ENCODE results near the gene LRMDA. TPM values are rescaled to one million over a fixed set of nuclear protein-coding genes. Genes with fewer than 3 reads are reported as not detected.

Gene LRMDA
- total RNA-seq, 1 donor from 2014 or later: not detected

GRCh38 chr10:75905490-75905889, 474.1 kb downstream of the LRMDA start:
- no peaks in the 10 kb centered on the region for H3K9me3 Mint-ChIP-seq
- H3K36me3 Mint-ChIP-seq (ENCODE audit: low read depth): no peaks in the 10 kb centered on the region
- no peak overlapping the region for H3K27ac Mint-ChIP-seq
- intact Hi-C loops (cut with micrococcal nuclease): no loop called here
- H3K27me3 Mint-ChIP-seq (ENCODE audit: low read depth): peaks cover 14% of the 10 kb centered on the region
- no peak overlapping the region for H3K4me3 Mint-ChIP-seq (ENCODE audit: low read depth)
- DNase-seq (ENCODE audit: low spot score): no peak
- H3K4me1 Mint-ChIP-seq (ENCODE audit: low read depth): peaks cover 7% of the 10 kb centered on the region

- no peak overlapping the region for H3K27ac Mint-ChIP-seq
- H3K4me1 Mint-ChIP-seq (ENCODE audit: low read depth): peaks cover 2% of the 10 kb centered on the region
- no peak overlapping the region for H3K4me3 Mint-ChIP-seq (ENCODE audit: low read depth)
- H3K27me3 Mint-ChIP-seq (ENCODE audit: low read depth): peaks cover 6% of the 10 kb centered on the region
- H3K36me3 Mint-ChIP-seq (ENCODE audit: low read depth): no peaks in the 10 kb centered on the region
- no peak for DNase-seq (ENCODE audit: low spot score)
- no peaks in the 10 kb centered on the region for H3K9me3 Mint-ChIP-seq
- intact Hi-C loops (cut with micrococcal nuclease): no loop called here
Measured at GRCh38 chr10:75910032-75910431, 478.6 kb downstream of the LRMDA start.

- no peak overlapping the region for H3K27ac Mint-ChIP-seq
- no peaks in the 10 kb centered on the region for H3K9me3 Mint-ChIP-seq
- intact Hi-C loops (cut with micrococcal nuclease): no loop called here
- H3K4me3 Mint-ChIP-seq (ENCODE audit: low read depth): no peak overlapping the region
- H3K36me3 Mint-ChIP-seq (ENCODE audit: low read depth): no peaks in the 10 kb centered on the region
- H3K4me1 Mint-ChIP-seq (ENCODE audit: low read depth): no peaks in the 10 kb centered on the region
- H3K27me3 Mint-ChIP-seq (ENCODE audit: low read depth): no peaks in the 10 kb centered on the region
- no peak for DNase-seq (ENCODE audit: low spot score)
Measured at GRCh38 chr10:75911426-75911825, 480.0 kb downstream of the LRMDA start.

- DNase-seq (ENCODE audit: low spot score): no peak
- no peaks in the 10 kb centered on the region for H3K36me3 Mint-ChIP-seq (ENCODE audit: low read depth)
- no peak overlapping the region for H3K4me3 Mint-ChIP-seq (ENCODE audit: low read depth)
- intact Hi-C loops (cut with micrococcal nuclease): no loop called here
- no peaks in the 10 kb centered on the region for H3K27me3 Mint-ChIP-seq (ENCODE audit: low read depth)
- no peaks in the 10 kb centered on the region for H3K4me1 Mint-ChIP-seq (ENCODE audit: low read depth)
- no peaks in the 10 kb centered on the region for H3K9me3 Mint-ChIP-seq
- H3K27ac Mint-ChIP-seq: no peak overlapping the region
Measured at GRCh38 chr10:75916906-75917305, 485.5 kb downstream of the LRMDA start.

GRCh38 chr10:75919913-75920312, 488.5 kb downstream of the LRMDA start:
- no peak overlapping the region for H3K27ac Mint-ChIP-seq

GRCh38 chr10:75922435-75922834, 491.0 kb downstream of the LRMDA start:
- peaks cover 6% of the 10 kb centered on the region for H3K27me3 Mint-ChIP-seq (ENCODE audit: low read depth)
- H3K4me1 Mint-ChIP-seq (ENCODE audit: low read depth): no peaks in the 10 kb centered on the region
- no peak overlapping the region for H3K4me3 Mint-ChIP-seq (ENCODE audit: low read depth)
- H3K36me3 Mint-ChIP-seq (ENCODE audit: low read depth): no peaks in the 10 kb centered on the region
- intact Hi-C loops (cut with micrococcal nuclease): no loop called here
- no peak for DNase-seq (ENCODE audit: low spot score)
- H3K27ac Mint-ChIP-seq: no peak overlapping the region
- no peaks in the 10 kb centered on the region for H3K9me3 Mint-ChIP-seq

More at GRCh38 chr10:75919913-75920312, 488.5 kb downstream of the LRMDA start:
- H3K4me3 Mint-ChIP-seq (ENCODE audit: low read depth): no peak overlapping the region
- intact Hi-C loops (cut with micrococcal nuclease): no loop called here
- no peaks in the 10 kb centered on the region for H3K36me3 Mint-ChIP-seq (ENCODE audit: low read depth)
- peaks cover 4% of the 10 kb centered on the region for H3K27me3 Mint-ChIP-seq (ENCODE audit: low read depth)
- DNase-seq (ENCODE audit: low spot score): no peak
- H3K9me3 Mint-ChIP-seq: no peaks in the 10 kb centered on the region
- no peaks in the 10 kb centered on the region for H3K4me1 Mint-ChIP-seq (ENCODE audit: low read depth)

- intact Hi-C loops (cut with micrococcal nuclease): no loop called here
- Mint-ChIP-seq H3K4me3 (ENCODE audit: low read depth) (no peak overlapping the region), H3K9me3 (no peaks in the 10 kb centered on the region), H3K27ac (no peak overlapping the region), H3K27me3 (ENCODE audit: low read depth) (peaks cover 6% of the 10 kb centered on the region), H3K36me3 (ENCODE audit: low read depth) (no peaks in the 10 kb centered on the region), H3K4me1 (ENCODE audit: low read depth) (no peaks in the 10 kb centered on the region)
- no peak for DNase-seq (ENCODE audit: low spot score)
Measured at GRCh38 chr10:75924309-75924902, 493.0 kb downstream of the LRMDA start.

- no peaks in the 10 kb centered on the region for H3K36me3 Mint-ChIP-seq (ENCODE audit: low read depth)
- intact Hi-C loops (cut with micrococcal nuclease): no loop called here
Measured at GRCh38 chr10:75925999-75926398, 494.6 kb downstream of the LRMDA start.

GRCh38 chr10:75926763-75927162, 495.3 kb downstream of the LRMDA start:
- Mint-ChIP-seq H3K27ac (no peak overlapping the region), H3K9me3 (no peaks in the 10 kb centered on the region), H3K4me1 (ENCODE audit: low read depth) (no peaks in the 10 kb centered on the region), H3K36me3 (ENCODE audit: low read depth) (no peaks in the 10 kb centered on the region), H3K27me3 (ENCODE audit: low read depth) (peaks cover 6% of the 10 kb centered on the region), H3K4me3 (ENCODE audit: low read depth) (no peak overlapping the region)
- no peak for DNase-seq (ENCODE audit: low spot score)
- intact Hi-C loops (cut with micrococcal nuclease): no loop called here

More at GRCh38 chr10:75925999-75926398, 494.6 kb downstream of the LRMDA start:
- H3K27me3 Mint-ChIP-seq (ENCODE audit: low read depth): peaks cover 6% of the 10 kb centered on the region
- no peaks in the 10 kb centered on the region for H3K9me3 Mint-ChIP-seq
- no peak overlapping the region for H3K27ac Mint-ChIP-seq
- no peak for DNase-seq (ENCODE audit: low spot score)
- H3K4me3 Mint-ChIP-seq (ENCODE audit: low read depth): no peak overlapping the region
- H3K4me1 Mint-ChIP-seq (ENCODE audit: low read depth): no peaks in the 10 kb centered on the region

- no peak for DNase-seq (ENCODE audit: low spot score)
- H3K27me3 Mint-ChIP-seq (ENCODE audit: low read depth): peaks cover 6% of the 10 kb centered on the region
- no peaks in the 10 kb centered on the region for H3K36me3 Mint-ChIP-seq (ENCODE audit: low read depth)
- intact Hi-C loops (cut with micrococcal nuclease): no loop called here
- H3K4me3 Mint-ChIP-seq (ENCODE audit: low read depth): no peak overlapping the region
- H3K4me1 Mint-ChIP-seq (ENCODE audit: low read depth): no peaks in the 10 kb centered on the region
- H3K27ac Mint-ChIP-seq: no peak overlapping the region
- no peaks in the 10 kb centered on the region for H3K9me3 Mint-ChIP-seq
Measured at GRCh38 chr10:75928231-75928630, 496.8 kb downstream of the LRMDA start.

GRCh38 chr10:75929630-75930161, 498.3 kb downstream of the LRMDA start:
- H3K27me3 Mint-ChIP-seq (ENCODE audit: low read depth): peaks cover 2% of the 10 kb centered on the region
- no peaks in the 10 kb centered on the region for H3K4me1 Mint-ChIP-seq (ENCODE audit: low read depth)
- no peak overlapping the region for H3K27ac Mint-ChIP-seq
- no peak overlapping the region for H3K4me3 Mint-ChIP-seq (ENCODE audit: low read depth)
- no peaks in the 10 kb centered on the region for H3K36me3 Mint-ChIP-seq (ENCODE audit: low read depth)
- no peak for DNase-seq (ENCODE audit: low spot score)
- intact Hi-C loops (cut with micrococcal nuclease): no loop called here
- H3K9me3 Mint-ChIP-seq: no peaks in the 10 kb centered on the region

GRCh38 chr10:75932921-75933320, 501.5 kb downstream of the LRMDA start:
- H3K9me3 Mint-ChIP-seq: no peaks in the 10 kb centered on the region
- no peak overlapping the region for H3K27ac Mint-ChIP-seq
- no peaks in the 10 kb centered on the region for H3K36me3 Mint-ChIP-seq (ENCODE audit: low read depth)
- intact Hi-C loops (cut with micrococcal nuclease): no loop called here
- no peak for DNase-seq (ENCODE audit: low spot score)
- H3K4me3 Mint-ChIP-seq (ENCODE audit: low read depth): no peak overlapping the region
- H3K27me3 Mint-ChIP-seq (ENCODE audit: low read depth): no peaks in the 10 kb centered on the region
- H3K4me1 Mint-ChIP-seq (ENCODE audit: low read depth): no peaks in the 10 kb centered on the region

GRCh38 chr10:75935240-75935639, 503.8 kb downstream of the LRMDA start:
- Mint-ChIP-seq H3K4me3 (ENCODE audit: low read depth) (no peak overlapping the region), H3K27me3 (ENCODE audit: low read depth) (no peaks in the 10 kb centered on the region), H3K27ac (no peak overlapping the region), H3K9me3 (no peaks in the 10 kb centered on the region), H3K4me1 (ENCODE audit: low read depth) (no peaks in the 10 kb centered on the region), H3K36me3 (ENCODE audit: low read depth) (no peaks in the 10 kb centered on the region)
- intact Hi-C loops (cut with micrococcal nuclease): no loop called here
- no peak for DNase-seq (ENCODE audit: low spot score)
